IPS DF 4.7 (cell line): Measurements from ENCODE around the gene MICAL2.

Experiments
- DNase-seq: peaks from one replicate; pipeline ENCODE4 v3.0.0-alpha.2; 2013; ENCODE audit warnings: low spot score; ENCODE audit errors: extremely low read depth

MICAL2 gene

GRCh38 chr11:12205330-12205729, 94.9 kb downstream of the MICAL2 start:
- no peak for DNase-seq

- DNase-seq = no peak
Observed at GRCh38 chr11:12206529-12206928, 96.1 kb downstream of the MICAL2 start.

- no peak for DNase-seq
Observed at GRCh38 chr11:12207384-12208150, 97.2 kb downstream of the MICAL2 start.

- no peak for DNase-seq
Observed at GRCh38 chr11:12209096-12209495, 98.7 kb downstream of the MICAL2 start.

- DNase-seq = no peak
Observed at GRCh38 chr11:12210200-12210599, 99.8 kb downstream of the MICAL2 start.

- no peak for DNase-seq
Observed at GRCh38 chr11:12211331-12212065, 101.1 kb downstream of the MICAL2 start.

- DNase-seq = no peak
Observed at GRCh38 chr11:12212174-12212820, 101.9 kb downstream of the MICAL2 start.

GRCh38 chr11:12212821-12213185, 102.4 kb downstream of the MICAL2 start:
- DNase-seq = no peak

GRCh38 chr11:12213883-12214282, 103.5 kb downstream of the MICAL2 start:
- DNase-seq = no peak

GRCh38 chr11:12214751-12215150, 104.4 kb downstream of the MICAL2 start:
- no peak for DNase-seq

GRCh38 chr11:12215181-12215593, 104.8 kb downstream of the MICAL2 start:
- DNase-seq = no peak

GRCh38 chr11:12216041-12216451, 105.7 kb downstream of the MICAL2 start:
- DNase-seq = no peak

GRCh38 chr11:12216671-12217374, 106.4 kb downstream of the MICAL2 start:
- no peak for DNase-seq

GRCh38 chr11:12217879-12218278, 107.5 kb downstream of the MICAL2 start:
- DNase-seq = no peak

- DNase-seq = no peak
Observed at GRCh38 chr11:12218909-12219308, 108.5 kb downstream of the MICAL2 start.

GRCh38 chr11:12219757-12220156, 109.4 kb downstream of the MICAL2 start:
- no peak for DNase-seq

GRCh38 chr11:12220305-12220704, 109.9 kb downstream of the MICAL2 start:
- DNase-seq = no peak

GRCh38 chr11:12221051-12221535, 110.7 kb downstream of the MICAL2 start:
- no peak for DNase-seq

GRCh38 chr11:12222055-12222792, 111.8 kb downstream of the MICAL2 start:
- DNase-seq = no peak

- no peak for DNase-seq
Observed at GRCh38 chr11:12223771-12224536, 113.6 kb downstream of the MICAL2 start.
